ENCODE measurements around the gene LRFN2. TPM values are rescaled to one million over a fixed set of nuclear protein-coding genes. Genes with fewer than 3 reads are reported as not detected.
A peak's percentile ranks its signal among the peaks of the same experiment; 100 is the strongest.

LRFN2 gene
- polyA plus RNA-seq, 3 donors, result not detected

DNA sequence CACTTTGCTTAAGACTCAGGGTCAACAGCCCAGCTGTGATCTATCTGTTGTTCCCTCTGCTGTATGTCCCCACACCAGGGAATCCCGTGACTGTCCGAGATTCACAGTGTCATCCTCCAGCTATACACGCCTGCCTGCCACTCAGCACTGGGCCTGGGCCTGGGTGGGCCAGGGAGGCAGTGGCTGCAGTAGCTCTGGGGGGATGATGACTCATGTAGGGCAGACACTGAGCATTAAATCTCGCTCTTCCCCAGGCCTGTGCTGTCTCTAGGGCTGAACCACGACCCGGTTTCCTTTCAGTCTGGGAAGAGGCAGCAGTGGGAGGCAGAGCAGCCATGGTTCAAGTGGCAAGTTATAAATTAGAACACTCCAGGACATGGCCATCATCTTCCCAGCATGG lies 173.9 kb downstream of the LRFN2 start:
- Histone ChIP-seq H2AFZ (ENCODE audit: insufficient read depth, low read depth, low read length, poor library complexity, severe bottlenecking) (no peak overlapping the region), H3K9ac (ENCODE audit: insufficient read depth, low read length, poor library complexity, severe bottlenecking) (no peak overlapping the region), H3K79me2 (ENCODE audit: insufficient read depth, low read length) (no peaks in the 10 kb centered on the region), H3K27ac (ENCODE audit: low read depth in 1 of 2, low read length in 2 of 2) (no peak overlapping the region), H3K9me3 (replicated peaks in 1 of 2; ENCODE audit: control insufficient read depth in 1 of 2, insufficient read depth in 1 of 2, low read length in 2 of 2) (no peaks in the 10 kb centered on the region), H3K4me3 (replicated peaks in 1 of 3; ENCODE audit: low read depth in 2 of 3, low read length in 3 of 3) (no peak overlapping the region), H3K36me3 (replicated peaks in 1 of 2; ENCODE audit: control insufficient read depth in 1 of 2, insufficient read depth in 2 of 2, low read length in 2 of 2) (no peaks in the 10 kb centered on the region), H3K4me2 (replicated peaks; ENCODE audit: extremely low read depth, low read length, poor library complexity, severe bottlenecking) (no peak overlapping the region), H3K27me3 (ENCODE audit: control insufficient read depth in 2 of 2, insufficient read depth in 2 of 2, low read length in 2 of 2) (no peaks in the 10 kb centered on the region), H3K4me1 (ENCODE audit: control insufficient read depth in 1 of 2, insufficient read depth in 2 of 2, low read length in 2 of 2) (no peaks in the 10 kb centered on the region), H4K20me1 (ENCODE audit: insufficient read depth, low read length) (no peaks in the 10 kb centered on the region)
- no peaks in the 10 kb centered on the region for H3K36me3 Mint-ChIP-seq
- TF ChIP-seq, protein P1, sequence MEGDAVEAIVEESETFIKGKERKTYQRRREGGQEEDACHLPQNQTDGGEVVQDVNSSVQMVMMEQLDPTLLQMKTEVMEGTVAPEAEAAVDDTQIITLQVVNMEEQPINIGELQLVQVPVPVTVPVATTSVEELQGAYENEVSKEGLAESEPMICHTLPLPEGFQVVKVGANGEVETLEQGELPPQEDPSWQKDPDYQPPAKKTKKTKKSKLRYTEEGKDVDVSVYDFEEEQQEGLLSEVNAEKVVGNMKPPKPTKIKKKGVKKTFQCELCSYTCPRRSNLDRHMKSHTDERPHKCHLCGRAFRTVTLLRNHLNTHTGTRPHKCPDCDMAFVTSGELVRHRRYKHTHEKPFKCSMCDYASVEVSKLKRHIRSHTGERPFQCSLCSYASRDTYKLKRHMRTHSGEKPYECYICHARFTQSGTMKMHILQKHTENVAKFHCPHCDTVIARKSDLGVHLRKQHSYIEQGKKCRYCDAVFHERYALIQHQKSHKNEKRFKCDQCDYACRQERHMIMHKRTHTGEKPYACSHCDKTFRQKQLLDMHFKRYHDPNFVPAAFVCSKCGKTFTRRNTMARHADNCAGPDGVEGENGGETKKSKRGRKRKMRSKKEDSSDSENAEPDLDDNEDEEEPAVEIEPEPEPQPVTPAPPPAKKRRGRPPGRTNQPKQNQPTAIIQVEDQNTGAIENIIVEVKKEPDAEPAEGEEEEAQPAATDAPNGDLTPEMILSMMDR (IDR thresholded peaks at IDR 0.05), result no peak
- intact Hi-C loops (cut with micrococcal nuclease), result no loop called here
- peaks cover 3 to 10% (median 4%) of the 10 kb centered on the region in 3 donors for H3K27me3 Mint-ChIP-seq (ENCODE audit: low read depth in 3 of 3)
- no peak overlapping the region for H3K4me3 Mint-ChIP-seq
- no peak for DNase-seq
- H3K27ac Mint-ChIP-seq, result peak overlapping the region in 1 of 7 donors; percentile 25
- H3K4me1 Mint-ChIP-seq, result no peaks in the 10 kb centered on the region
- no peaks in the 10 kb centered on the region for H3K9me3 Mint-ChIP-seq
- WGBS (ENCODE audit: insufficient coverage), result 87% methylated on average over 5 of the region's 6 CpGs

- Histone ChIP-seq H2AFZ (ENCODE audit: insufficient read depth, low read depth, low read length, poor library complexity, severe bottlenecking) (no peak overlapping the region), H3K9ac (ENCODE audit: insufficient read depth, low read length, poor library complexity, severe bottlenecking) (no peak overlapping the region), H3K4me2 (replicated peaks; ENCODE audit: extremely low read depth, low read length, poor library complexity, severe bottlenecking) (no peak overlapping the region), H3K36me3 (replicated peaks in 1 of 2; ENCODE audit: control insufficient read depth in 1 of 2, insufficient read depth in 2 of 2, low read length in 2 of 2) (no peaks in the 10 kb centered on the region), H3K79me2 (ENCODE audit: insufficient read depth, low read length) (no peaks in the 10 kb centered on the region), H4K20me1 (ENCODE audit: insufficient read depth, low read length) (no peaks in the 10 kb centered on the region), H3K27ac (ENCODE audit: low read depth in 1 of 2, low read length in 2 of 2) (no peak overlapping the region), H3K4me3 (replicated peaks in 1 of 3; ENCODE audit: low read depth in 2 of 3, low read length in 3 of 3) (no peak overlapping the region), H3K9me3 (replicated peaks in 1 of 2; ENCODE audit: control insufficient read depth in 1 of 2, insufficient read depth in 1 of 2, low read length in 2 of 2) (no peaks in the 10 kb centered on the region), H3K4me1 (ENCODE audit: control insufficient read depth in 1 of 2, insufficient read depth in 2 of 2, low read length in 2 of 2) (no peaks in the 10 kb centered on the region), H3K27me3 (ENCODE audit: control insufficient read depth in 2 of 2, insufficient read depth in 2 of 2, low read length in 2 of 2) (no peaks in the 10 kb centered on the region)
- no peaks in the 10 kb centered on the region for H3K36me3 Mint-ChIP-seq
- WGBS (ENCODE audit: insufficient coverage), result 98% methylated on average over 4 of the region's 6 CpGs
- H3K27me3 Mint-ChIP-seq (ENCODE audit: low read depth in 3 of 3), result peaks cover 3 to 11% (median 4%) of the 10 kb centered on the region in 3 donors
- no peak overlapping the region for H3K4me3 Mint-ChIP-seq
- TF ChIP-seq, protein P1 (IDR thresholded peaks at IDR 0.05), result no peak
- H3K27ac Mint-ChIP-seq, result no peak overlapping the region
- no peaks in the 10 kb centered on the region for H3K4me1 Mint-ChIP-seq
- no peak for DNase-seq
- no peaks in the 10 kb centered on the region for H3K9me3 Mint-ChIP-seq
- intact Hi-C loops (cut with micrococcal nuclease), result no loop called here
These were observed 175.3 kb downstream of the LRFN2 start for GRCh38 chr6:40411881-40412280.

Measured in CD14-positive monocyte (primary cell).